Glutamatergic neuron (in vitro differentiated cells): ENCODE results near the gene ARHGEF11. TPM values are rescaled to one million over a fixed set of nuclear protein-coding genes. Genes with fewer than 3 reads are reported as not detected.

Experiments
- DNase-seq: peaks from one replicate; pipeline ENCODE4 v3.0.0; 2022
- H3K27ac Mint-ChIP-seq: one replicate; pipeline ENCODE4 v1.8.0; 2020; ENCODE audit warnings: mild to moderate bottlenecking, mixed read lengths, inconsistent platforms; ENCODE audit not compliant: unreplicated experiment
- H3K27me3 Mint-ChIP-seq: one replicate; pipeline ENCODE4 v1.8.0; 2020; ENCODE audit warnings: mild to moderate bottlenecking, moderate library complexity, mixed read lengths, inconsistent platforms; ENCODE audit not compliant: unreplicated experiment
- H3K36me3 Mint-ChIP-seq: one replicate; pipeline ENCODE4 v1.8.0; 2020; ENCODE audit warnings: mild to moderate bottlenecking, mixed read lengths, inconsistent platforms; ENCODE audit not compliant: unreplicated experiment
- H3K4me1 Mint-ChIP-seq: one replicate; pipeline ENCODE4 v1.8.0; 2020; ENCODE audit warnings: mild to moderate bottlenecking, low read depth, mixed read lengths, inconsistent platforms; ENCODE audit not compliant: unreplicated experiment
- H3K4me3 Mint-ChIP-seq: one replicate; pipeline ENCODE4 v1.8.0; 2020; ENCODE audit warnings: mild to moderate bottlenecking, mixed read lengths, inconsistent platforms; ENCODE audit not compliant: unreplicated experiment
- H3K9me3 Mint-ChIP-seq: one replicate; pipeline ENCODE4 v1.8.0; 2020; ENCODE audit warnings: mild to moderate bottlenecking, moderate library complexity, mixed read lengths, inconsistent platforms; ENCODE audit not compliant: unreplicated experiment
- total RNA-seq: library from RNA; stranded (reverse); fragmentation: NEBNext Ultra II Directional; extraction: Animal tissue kit (Norgen Biotek cat#: 25700); gene quantifications from one replicate; pipeline ENCODE4 v1.2.1, GENCODE V29; 2021; ENCODE audit not compliant: unreplicated experiment
- TF ChIP-seq, protein P1 (sequence below): fragments of 200-600 bp; sonication (generic); IDR thresholded peaks from one replicate; pipeline ENCODE4 v1.5.0; 2021; ENCODE audit not compliant: partially characterized antibody, unreplicated experiment

Gene ARHGEF11
- total RNA-seq, 1 donor from 2014 or later: 40.5 TPM

DNA sequence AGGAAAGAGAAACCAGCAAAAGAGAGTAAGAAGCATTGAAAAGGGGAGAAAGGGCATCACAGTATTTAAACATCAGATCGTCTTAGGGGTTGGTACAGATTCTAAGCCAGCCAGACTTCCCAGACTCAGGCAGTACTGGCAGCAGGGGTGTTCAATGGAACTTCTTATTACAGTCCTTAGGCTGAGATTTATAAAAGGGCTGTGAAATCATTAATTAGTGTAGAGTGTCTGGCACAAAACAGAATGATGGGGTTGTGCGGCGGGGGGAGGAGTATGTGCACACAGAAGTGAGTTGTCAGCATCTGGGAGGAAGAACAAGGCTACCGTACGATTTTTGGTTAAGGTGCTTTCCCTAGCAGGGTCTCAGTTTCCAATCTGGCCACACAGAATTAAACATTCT is 38.2 kb downstream of the ARHGEF11 start:
- Mint-ChIP-seq H3K9me3 (peaks cover 2% of the 10 kb centered on the region), H3K36me3 (no peaks in the 10 kb centered on the region), H3K4me1 (peaks cover 10% of the 10 kb centered on the region), H3K27me3 (no peaks in the 10 kb centered on the region), H3K4me3 (no peak overlapping the region), H3K27ac (no peak overlapping the region)
- DNase-seq: no peak
- TF ChIP-seq, protein P1, sequence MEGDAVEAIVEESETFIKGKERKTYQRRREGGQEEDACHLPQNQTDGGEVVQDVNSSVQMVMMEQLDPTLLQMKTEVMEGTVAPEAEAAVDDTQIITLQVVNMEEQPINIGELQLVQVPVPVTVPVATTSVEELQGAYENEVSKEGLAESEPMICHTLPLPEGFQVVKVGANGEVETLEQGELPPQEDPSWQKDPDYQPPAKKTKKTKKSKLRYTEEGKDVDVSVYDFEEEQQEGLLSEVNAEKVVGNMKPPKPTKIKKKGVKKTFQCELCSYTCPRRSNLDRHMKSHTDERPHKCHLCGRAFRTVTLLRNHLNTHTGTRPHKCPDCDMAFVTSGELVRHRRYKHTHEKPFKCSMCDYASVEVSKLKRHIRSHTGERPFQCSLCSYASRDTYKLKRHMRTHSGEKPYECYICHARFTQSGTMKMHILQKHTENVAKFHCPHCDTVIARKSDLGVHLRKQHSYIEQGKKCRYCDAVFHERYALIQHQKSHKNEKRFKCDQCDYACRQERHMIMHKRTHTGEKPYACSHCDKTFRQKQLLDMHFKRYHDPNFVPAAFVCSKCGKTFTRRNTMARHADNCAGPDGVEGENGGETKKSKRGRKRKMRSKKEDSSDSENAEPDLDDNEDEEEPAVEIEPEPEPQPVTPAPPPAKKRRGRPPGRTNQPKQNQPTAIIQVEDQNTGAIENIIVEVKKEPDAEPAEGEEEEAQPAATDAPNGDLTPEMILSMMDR: no peak

DNA sequence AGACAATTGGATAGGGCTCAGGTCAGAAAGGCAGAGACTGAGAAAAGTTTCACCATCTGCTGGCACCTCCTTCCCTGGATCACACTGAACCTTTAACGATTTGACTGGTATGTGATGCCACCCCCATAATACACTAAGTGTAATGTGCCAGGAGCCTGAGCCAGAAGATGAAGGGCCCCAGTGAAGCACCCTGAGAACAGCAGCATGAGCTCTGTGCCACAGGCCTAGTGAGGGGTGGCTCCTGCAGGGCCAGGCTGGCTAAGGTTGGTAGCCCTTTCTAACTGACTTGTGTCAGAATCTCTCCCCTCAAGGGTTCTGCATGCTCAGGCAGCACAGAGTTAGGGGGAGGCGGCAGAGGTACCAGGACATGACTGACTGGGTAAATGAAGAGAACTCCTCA is 38.9 kb downstream of the ARHGEF11 start:
- no peak overlapping the region for H3K27ac Mint-ChIP-seq
- no peak overlapping the region for H3K4me3 Mint-ChIP-seq
- H3K36me3 Mint-ChIP-seq: no peaks in the 10 kb centered on the region
- TF ChIP-seq, protein P1: no peak
- no peaks in the 10 kb centered on the region for H3K27me3 Mint-ChIP-seq
- DNase-seq: no peak
- peaks cover 2% of the 10 kb centered on the region for H3K9me3 Mint-ChIP-seq
- H3K4me1 Mint-ChIP-seq: peaks cover 10% of the 10 kb centered on the region

DNA sequence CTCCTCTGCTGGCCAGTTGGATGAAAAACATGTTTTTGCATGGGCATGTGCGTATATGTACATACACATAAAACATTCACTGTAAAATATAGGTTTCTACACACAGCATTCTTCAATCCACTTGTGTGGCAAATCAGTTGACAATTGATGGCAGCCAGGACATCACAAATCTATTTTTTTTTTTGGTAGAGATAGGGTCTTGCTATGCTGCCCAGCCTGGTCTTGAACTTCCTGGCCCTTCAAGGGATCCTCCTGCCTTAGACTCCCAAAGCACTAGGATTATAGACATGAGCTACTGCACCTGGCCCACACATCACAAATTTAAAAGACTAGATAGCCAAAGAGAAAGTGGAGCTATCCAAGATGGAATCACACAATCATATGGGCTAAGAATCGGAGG is 39.6 kb downstream of the ARHGEF11 start:
- Mint-ChIP-seq H3K27ac (no peak overlapping the region), H3K4me3 (no peak overlapping the region), H3K36me3 (no peaks in the 10 kb centered on the region), H3K9me3 (peaks cover 2% of the 10 kb centered on the region), H3K27me3 (no peaks in the 10 kb centered on the region), H3K4me1 (peaks cover 10% of the 10 kb centered on the region)
- TF ChIP-seq, protein P1: no peak
- no peak for DNase-seq

DNA sequence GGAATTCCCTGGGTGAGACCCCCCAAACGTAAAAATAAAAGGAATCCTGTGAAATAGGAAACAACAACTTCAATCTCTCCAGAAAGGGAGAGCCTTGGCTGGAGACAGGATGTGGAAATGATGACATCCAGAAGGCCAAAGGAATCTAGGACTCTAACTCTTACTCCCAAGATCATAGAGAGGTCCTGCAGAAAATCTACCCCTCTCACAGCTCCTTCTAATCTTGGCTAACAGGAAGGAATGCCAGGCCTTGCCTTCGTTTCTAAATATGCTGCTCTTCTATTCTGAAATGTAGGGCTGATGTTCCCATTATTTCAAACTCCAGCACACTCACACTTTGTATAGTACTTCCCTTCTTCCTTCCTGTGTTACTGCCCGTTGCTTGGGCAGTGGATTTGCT is 40.7 kb downstream of the ARHGEF11 start:
- TF ChIP-seq, protein P1: no peak

DNA sequence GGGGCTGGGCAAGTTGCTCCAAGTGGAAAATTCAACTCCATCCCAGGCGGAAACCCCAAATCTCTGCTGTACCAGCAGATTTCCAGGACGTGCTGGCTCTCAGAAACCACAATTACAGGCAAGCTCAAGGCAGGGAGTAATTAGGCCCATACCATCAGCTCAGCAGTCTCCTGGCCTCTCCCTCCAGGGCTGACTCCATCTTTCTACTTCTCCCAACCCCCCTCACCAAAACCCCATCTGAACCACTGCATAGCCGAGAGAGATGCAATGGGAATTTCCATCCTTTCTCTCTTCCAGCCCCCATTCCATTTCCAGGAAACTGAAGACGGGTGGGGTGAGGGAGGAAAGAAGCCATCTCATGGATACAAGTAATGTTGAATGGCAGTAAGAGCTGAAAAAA is 41.2 kb downstream of the ARHGEF11 start:
- TF ChIP-seq, protein P1: no peak
- Mint-ChIP-seq H3K4me3 (no peak overlapping the region), H3K27me3 (no peaks in the 10 kb centered on the region), H3K4me1 (peaks cover 13% of the 10 kb centered on the region), H3K9me3 (peaks cover 2% of the 10 kb centered on the region), H3K36me3 (no peaks in the 10 kb centered on the region), H3K27ac (no peak overlapping the region)
- DNase-seq: no peak

More for the DNA sequence above, 40.7 kb downstream of the ARHGEF11 start:
- H3K4me3 Mint-ChIP-seq: no peak overlapping the region
- H3K36me3 Mint-ChIP-seq: no peaks in the 10 kb centered on the region
- H3K4me1 Mint-ChIP-seq: peaks cover 10% of the 10 kb centered on the region
- no peak overlapping the region for H3K27ac Mint-ChIP-seq
- H3K9me3 Mint-ChIP-seq: peaks cover 2% of the 10 kb centered on the region
- no peak for DNase-seq
- H3K27me3 Mint-ChIP-seq: no peaks in the 10 kb centered on the region
